Small intestine (tissue), 7 donors: Measurements from ENCODE around the gene EVA1C. TPM values are rescaled to one million over a fixed set of nuclear protein-coding genes. Genes with fewer than 3 reads are reported as not detected.
"Not testable (repeated sequence)": the region's sequence is repeated elsewhere in the genome, so short reads cannot be mapped to it uniquely, and the experiment has no call there.

Source experiments
- DNase-seq, 2 donors: peaks; one replicate each; pipeline versions ENCODE4 v3.0.0 to v3.0.0-alpha.2; 2013
- FAIRE-seq: peaks from 2 replicates; lab custom pipeline; 2012; peaks lifted over from hg19 to GRCh38; lab: Jason Lieb, UNC
- H3K27ac ChIP-seq, 3 donors: one replicate each; pipeline ENCODE4 v1.5.1; 2013; ENCODE audit warnings: low read length in 2 of 3, mild to moderate bottlenecking in 2 of 3, control low read depth in 1 of 3, inconsistent platforms in 1 of 3, low read depth in 1 of 3, moderate library complexity in 1 of 3
- H3K27me3 ChIP-seq, 3 donors: one replicate each; pipeline ENCODE4 v1.6.1; 2013; ENCODE audit warnings: low read length in 3 of 3, inconsistent platforms in 1 of 3; ENCODE audit not compliant: control insufficient read depth in 3 of 3, insufficient read depth in 3 of 3
- H3K36me3 ChIP-seq, 3 donors: one replicate each; pipeline ENCODE4 v1.6.1; 2013; ENCODE audit warnings: low read length in 3 of 3, inconsistent platforms in 1 of 3, low read depth in 1 of 3, mild to moderate bottlenecking in 1 of 3, moderate library complexity in 1 of 3; ENCODE audit not compliant: control insufficient read depth in 3 of 3, insufficient read depth in 2 of 3
- H3K4me1 ChIP-seq, 3 donors: one replicate each; pipeline ENCODE4 v1.6.1; 2013; ENCODE audit warnings: low read length in 2 of 3, inconsistent platforms in 1 of 3, low read depth in 1 of 3, mild to moderate bottlenecking in 1 of 3, moderate library complexity in 1 of 3; ENCODE audit not compliant: control insufficient read depth in 3 of 3, insufficient read depth in 2 of 3
- H3K4me3 ChIP-seq, 3 donors: one replicate each; pipeline ENCODE4 v1.5.1; 2013; ENCODE audit warnings: low read length in 3 of 3, control low read depth in 1 of 3, inconsistent platforms in 1 of 3, low read depth in 1 of 3, mild to moderate bottlenecking in 1 of 3, moderate library complexity in 1 of 3
- H3K9me3 ChIP-seq, 2 donors: one replicate each; pipeline ENCODE4 v1.6.1; 2013; ENCODE audit warnings: low read depth in 1 of 2, low read length in 1 of 2; ENCODE audit not compliant: control insufficient read depth in 2 of 2, insufficient read depth in 1 of 2
- WGBS, 3 donors: extraction: QIAGEN DNeasy Blood & Tissue Kit; methylation state at CpG; one replicate each; pipeline ENCODE4 v1.1.7; 2013; 5-methylcytosine and 5-hydroxymethylcytosine counted together
- polyA plus RNA-seq, 4 donors: library from polyadenylated mRNA; stranded (reverse) in 3 of 4; unstranded in 1 of 4; fragments of 200-250 nt in 3 of 4; fragments of 120-200 nt in 1 of 4; gene quantifications; one replicate each; pipeline versions ENCODE4 v1.2.1 to v1.2.3, GENCODE V29; 2013
- donor health status: healthy with polysubstance abuse.
- donor health status: control.
- donor health status: control.
- donor health status: Bipolar disorder and iron deficiency.
- donor health status: healthy.

EVA1C gene
- polyA plus RNA-seq, 4 donors = 0.58 to 33.5 (median 16.1) TPM

DNA sequence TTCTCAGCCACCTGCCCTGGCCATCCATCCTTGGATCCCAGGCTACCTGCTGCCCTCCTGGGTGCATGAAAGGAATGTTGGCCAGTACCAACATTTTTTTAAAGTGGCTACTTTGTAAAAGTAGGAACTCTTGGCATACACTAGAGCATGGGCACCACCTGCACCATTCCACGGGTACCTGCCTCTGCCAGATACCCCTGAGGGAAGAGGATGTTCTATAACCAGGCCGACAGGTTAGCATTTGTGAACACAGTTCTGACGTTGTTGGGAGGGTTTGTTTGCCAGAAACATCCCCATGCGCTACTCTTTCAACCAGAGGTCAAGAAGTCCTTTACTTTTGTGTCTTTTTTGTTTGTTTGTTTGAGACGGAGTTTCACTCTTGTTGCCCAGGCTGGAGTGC, 43.0 kb downstream of the EVA1C start:
- H3K4me3 ChIP-seq = no peak overlapping the region
- no peaks in the 10 kb centered on the region for H3K9me3 ChIP-seq
- FAIRE-seq = no peak
- H3K4me1 ChIP-seq = peaks cover 0 to 11% (median 4%) of the 10 kb centered on the region in 3 donors
- H3K27me3 ChIP-seq = no peaks in the 10 kb centered on the region
- DNase-seq = no peak
- WGBS, 3 donors = 82 to 92% (median 89%) methylated on average over 5 of the region's 5 CpGs
- no peak overlapping the region for H3K27ac ChIP-seq
- H3K36me3 ChIP-seq = no peaks in the 10 kb centered on the region

DNA sequence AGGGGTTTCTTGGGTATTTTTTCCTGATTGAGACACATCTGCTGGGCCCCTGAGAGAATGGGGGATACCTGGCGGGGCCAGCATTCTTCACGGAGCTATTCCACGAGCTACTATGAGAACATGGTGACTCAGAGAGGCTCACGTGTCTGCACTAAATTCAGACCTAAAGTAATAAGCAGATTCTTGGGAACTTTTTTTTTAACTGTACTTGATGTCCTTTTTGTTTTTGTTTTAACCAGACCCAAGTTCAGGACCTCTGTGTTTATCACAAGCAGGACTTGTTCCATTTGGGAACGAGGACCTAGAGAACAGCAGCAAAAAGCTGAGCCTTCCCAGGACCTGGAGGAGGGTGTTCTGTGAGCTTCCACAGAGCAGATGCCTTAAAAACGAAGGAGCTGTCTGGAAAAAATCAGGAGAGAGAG, 44.0 kb downstream of the EVA1C start:
- Histone ChIP-seq H3K9me3 (no peaks in the 10 kb centered on the region), H3K27me3 (no peaks in the 10 kb centered on the region), H3K4me1 (peaks cover 0 to 11% (median 4%) of the 10 kb centered on the region in 3 donors), H3K4me3 (no peak overlapping the region), H3K27ac (no peak overlapping the region), H3K36me3 (no peaks in the 10 kb centered on the region)
- 53 to 75% (median 71%) methylated on average over 6 of the region's 6 CpGs for WGBS, 3 donors
- FAIRE-seq (no peak), DNase-seq (no peak)

DNA sequence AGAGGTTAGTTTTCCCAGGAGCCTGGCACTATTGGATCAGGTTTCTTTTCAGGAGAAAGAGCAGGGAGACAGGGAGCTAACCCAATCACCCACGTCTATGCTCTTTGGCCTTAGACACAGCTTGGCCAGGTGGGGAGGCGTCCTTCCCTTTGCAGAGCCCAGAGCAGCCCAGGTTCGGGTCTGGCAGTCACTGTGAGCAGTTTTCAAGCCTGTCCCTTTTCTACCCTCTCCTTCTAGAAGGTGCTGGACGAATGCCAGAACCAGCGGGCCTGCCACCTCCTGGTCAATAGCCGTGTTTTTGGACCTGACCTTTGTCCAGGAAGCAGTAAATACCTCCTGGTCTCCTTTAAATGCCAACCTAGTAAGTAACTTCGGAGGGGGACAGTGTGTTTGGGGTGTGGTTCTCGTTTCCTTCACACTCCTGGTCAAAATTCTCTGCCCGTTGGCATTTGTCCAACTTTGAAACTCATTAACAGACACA, 44.9 kb downstream of the EVA1C start:
- Histone ChIP-seq H3K27ac (no peak overlapping the region), H3K4me1 (peaks cover 0 to 11% (median 4%) of the 10 kb centered on the region in 3 donors), H3K27me3 (no peaks in the 10 kb centered on the region), H3K4me3 (no peak overlapping the region), H3K9me3 (no peaks in the 10 kb centered on the region), H3K36me3 (no peaks in the 10 kb centered on the region)
- FAIRE-seq (no peak), DNase-seq (peak; percentile 58 to 84)
- 9 to 30% (median 15%) methylated on average over 9 of the region's 9 CpGs for WGBS, 3 donors

DNA sequence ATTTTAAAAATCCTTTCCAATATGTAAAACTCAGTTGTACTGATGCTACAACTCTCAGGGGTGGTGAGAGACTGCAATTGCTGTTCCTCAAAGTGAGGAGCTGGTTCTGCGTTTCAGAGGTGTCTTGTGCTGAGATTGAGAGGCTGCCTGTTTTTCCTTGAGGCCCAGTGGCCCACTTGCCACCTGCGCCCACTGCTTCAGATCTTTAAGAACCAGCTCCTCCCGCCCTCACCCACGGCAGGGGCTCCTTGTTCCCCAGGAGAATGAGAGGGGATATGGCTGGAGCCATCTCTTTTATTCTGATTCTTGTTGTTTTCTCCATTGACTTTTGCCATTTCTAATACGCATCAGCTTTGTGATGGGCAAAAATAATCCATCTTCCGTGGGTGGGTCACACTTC, 45.5 kb downstream of the EVA1C start:
- Histone ChIP-seq H3K9me3 (no peaks in the 10 kb centered on the region), H3K4me3 (no peak overlapping the region), H3K27me3 (no peaks in the 10 kb centered on the region), H3K36me3 (no peaks in the 10 kb centered on the region), H3K27ac (peak overlapping the region in 1 of 3 donors; percentile 32), H3K4me1 (peaks cover 0 to 11% (median 4%) of the 10 kb centered on the region in 3 donors)
- DNase-seq = no peak
- 82 to 84% (median 84%) methylated on average over 6 of the region's 6 CpGs for WGBS, 3 donors
- FAIRE-seq = no peak

- H3K36me3 ChIP-seq = no peaks in the 10 kb centered on the region
- H3K9me3 ChIP-seq = no peaks in the 10 kb centered on the region
- no peak overlapping the region for H3K4me3 ChIP-seq
- no peaks in the 10 kb centered on the region for H3K27me3 ChIP-seq
- H3K27ac ChIP-seq = no peak overlapping the region
- DNase-seq = no peak
- H3K4me1 ChIP-seq = peaks cover 0 to 11% (median 4%) of the 10 kb centered on the region in 3 donors
- 75 to 91% (median 82%) methylated on average over 5 of the region's 5 CpGs for WGBS, 3 donors
- no peak for FAIRE-seq
These were observed 47.5 kb downstream of the EVA1C start for GRCh38 chr21:32459972-32460371.

DNA sequence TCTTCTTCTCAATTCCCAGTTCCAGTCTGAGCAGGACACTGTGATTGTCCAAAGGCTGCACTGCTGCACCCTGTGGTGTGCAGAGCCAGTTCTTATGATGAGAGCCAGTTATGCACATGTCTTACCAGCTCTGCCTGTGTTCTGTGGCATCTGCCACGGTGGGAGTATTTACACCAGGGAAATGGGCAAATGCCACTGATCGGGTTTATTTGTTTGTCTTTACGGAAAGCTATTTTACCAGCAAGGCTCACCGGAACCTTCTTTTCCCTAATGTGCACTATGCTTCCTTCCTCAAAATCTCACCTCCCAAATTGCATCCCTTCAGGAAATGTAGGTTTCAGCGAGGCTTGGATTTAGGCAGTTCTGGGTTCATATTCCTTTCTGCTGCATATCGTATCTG, 49.0 kb downstream of the EVA1C start:
- 92 to 96% (median 94%) methylated on average over 6 of the region's 6 CpGs for WGBS, 3 donors

GRCh38 chr21:32462564-32462963, 50.1 kb downstream of the EVA1C start:
- H3K4me1 ChIP-seq, H3K36me3 ChIP-seq, DNase-seq, H3K27me3 ChIP-seq, H3K27ac ChIP-seq, H3K4me3 ChIP-seq, FAIRE-seq, H3K9me3 ChIP-seq: not testable (repeated sequence)
- WGBS, 3 donors = 85 to 93% (median 88%) methylated on average over 3 of the region's 3 CpGs

More for the DNA sequence above, 49.0 kb downstream of the EVA1C start:
- Histone ChIP-seq H3K9me3 (no peaks in the 10 kb centered on the region), H3K27ac (no peak overlapping the region), H3K4me1 (peaks cover 0 to 11% (median 4%) of the 10 kb centered on the region in 3 donors), H3K27me3 (no peaks in the 10 kb centered on the region), H3K36me3 (no peaks in the 10 kb centered on the region), H3K4me3 (no peak overlapping the region)
- FAIRE-seq (no peak), DNase-seq (no peak)

GRCh38 chr21:32463367-32463766, 50.9 kb downstream of the EVA1C start:
- H3K4me1 ChIP-seq = no peaks in the 10 kb centered on the region
- H3K27ac ChIP-seq = no peak overlapping the region
- FAIRE-seq = no peak
- DNase-seq = no peak
- no peaks in the 10 kb centered on the region for H3K27me3 ChIP-seq
- H3K4me3 ChIP-seq = no peak overlapping the region
- H3K36me3 ChIP-seq = no peaks in the 10 kb centered on the region
- 89 to 95% (median 91%) methylated on average over 7 of the region's 7 CpGs for WGBS, 3 donors
- H3K9me3 ChIP-seq = no peaks in the 10 kb centered on the region

DNA sequence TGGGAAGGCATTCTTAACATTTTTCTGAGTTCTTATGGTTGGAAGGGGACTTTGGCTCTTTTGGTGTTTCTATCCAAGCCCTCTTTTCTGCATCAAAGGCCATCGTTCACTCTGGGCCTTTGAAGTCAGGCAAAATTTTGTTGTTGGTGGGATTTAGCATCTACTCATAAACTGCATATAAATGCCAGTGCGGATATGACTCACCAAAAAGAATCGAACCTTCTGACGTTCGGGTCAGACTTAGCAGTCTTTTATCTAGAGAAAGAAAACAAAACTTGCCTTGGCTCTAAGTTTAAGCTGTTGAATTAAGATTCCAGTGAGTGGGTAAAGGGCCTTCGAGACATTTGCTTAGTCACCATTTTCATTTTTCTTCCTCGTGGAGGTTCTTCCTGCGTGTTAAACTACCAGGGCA, 51.4 kb downstream of the EVA1C start:
- DNase-seq (no peak), FAIRE-seq (no peak)
- WGBS, 3 donors = 79 to 83% (median 80%) methylated on average over 8 of the region's 8 CpGs
- Histone ChIP-seq H3K9me3 (no peaks in the 10 kb centered on the region), H3K36me3 (no peaks in the 10 kb centered on the region), H3K27ac (no peak overlapping the region), H3K27me3 (no peaks in the 10 kb centered on the region), H3K4me3 (no peak overlapping the region), H3K4me1 (no peaks in the 10 kb centered on the region)
